SK-N-SH (cell line): ENCODE results near the gene HTR6. TPM values are rescaled to one million over a fixed set of nuclear protein-coding genes. Genes with fewer than 3 reads are reported as not detected.

Experiments used
- CTCF ChIA-PET: fragments of 300-600, 350-600 bp; formaldehyde crosslinking; extraction: SDS; loops from one replicate; lab custom pipeline; 2021; lab: Yijun Ruan, JAX
- POLR2A ChIA-PET: fragments of 350-600 bp; sonication (Branson Sonifier 250); formaldehyde crosslinking; extraction: SDS; loops from one replicate; lab custom pipeline; 2020; ENCODE audit warnings: antibody characterized with exemption, inconsistent platforms; lab: Yijun Ruan, JAX
- DNase-seq: peaks from one replicate; pipeline ENCODE4 v3.0.0; 2012
- H2AFZ ChIP-seq: fragments of 200-600 bp; sonication (generic); 2 replicates; pipeline ENCODE4 v1.8.1; 2016; ENCODE audit warnings: antibody characterized with exemption, mild to moderate bottlenecking, low read depth
- H3F3A ChIP-seq: fragments of 200-600 bp; sonication (generic); replicated peaks from 2 replicates; pipeline ENCODE3; 2016; ENCODE audit warnings: antibody characterized with exemption, mild to moderate bottlenecking; ENCODE audit not compliant: insufficient read depth
- H3K27ac ChIP-seq, 2 experiments: fragments of 200-500 bp in 1 of 2; fragments of 200-600 bp in 1 of 2; sonication (Bioruptor generic) in 1 of 2; sonication (generic), shearing (Covaris generic) in 1 of 2; 2 replicates each; pipeline versions ENCODE4 v1.5.1 to v1.6.1; 2014 to 2016; ENCODE audit warnings: low read depth in 2 of 2, inconsistent platforms in 1 of 2, low read length in 1 of 2, mild to moderate bottlenecking in 1 of 2, mixed read lengths in 1 of 2
- H3K27me3 ChIP-seq: fragments of 200-600 bp; sonication (generic), shearing (Covaris generic); 2 replicates; pipeline ENCODE4 v1.6.1; 2016; ENCODE audit warnings: mixed run types; ENCODE audit not compliant: insufficient read depth
- H3K36me3 ChIP-seq, 2 experiments: fragments of 200-500 bp in 1 of 2; fragments of 200-600 bp in 1 of 2; sonication (Bioruptor generic) in 1 of 2; sonication (generic) in 1 of 2; replicated peaks in 1 of 2; 2 replicates each; pipeline versions ENCODE3 to v1.5.1; 2014 to 2016; ENCODE audit warnings: low read length in 1 of 2, mild to moderate bottlenecking in 1 of 2; ENCODE audit not compliant: insufficient read depth in 2 of 2, control insufficient read depth in 1 of 2
- H3K4me1 ChIP-seq, 2 experiments: fragments of 200-500 bp in 1 of 2; fragments of 200-600 bp in 1 of 2; sonication (Bioruptor generic) in 1 of 2; sonication (generic), shearing (Covaris generic) in 1 of 2; 2 replicates each; pipeline versions ENCODE4 v1.5.1 to v1.6.1; 2014 to 2016; ENCODE audit warnings: low read depth in 1 of 2, low read length in 1 of 2, mixed run types in 1 of 2; ENCODE audit not compliant: insufficient read depth in 2 of 2, control insufficient read depth in 1 of 2
- H3K4me2 ChIP-seq: fragments of 200-600 bp; sonication (generic), shearing (Covaris generic); 2 replicates; pipeline ENCODE4 v1.6.1; 2017; ENCODE audit warnings: mixed run types
- H3K4me3 ChIP-seq, 2 experiments: fragments of 200-500 bp in 1 of 2; fragments of 200-600 bp in 1 of 2; sonication (Bioruptor generic) in 1 of 2; sonication (generic), shearing (Covaris generic) in 1 of 2; 2 replicates each; pipeline versions ENCODE4 v1.5.1 to v1.8.1; 2014 to 2016; ENCODE audit warnings: low read depth in 2 of 2, inconsistent platforms in 1 of 2, low read length in 1 of 2, mild to moderate bottlenecking in 1 of 2, mixed read lengths in 1 of 2, moderate library complexity in 1 of 2
- H3K79me2 ChIP-seq: fragments of 200-600 bp; sonication (generic); 2 replicates; pipeline ENCODE4 v1.8.1; 2017; ENCODE audit warnings: mild to moderate bottlenecking; ENCODE audit not compliant: insufficient read depth
- H3K9ac ChIP-seq: fragments of 200-600 bp; sonication (generic); 2 replicates; pipeline ENCODE4 v1.6.1; 2017; ENCODE audit warnings: mixed run types
- H3K9me2 ChIP-seq: fragments of 200-600 bp; sonication (generic); 2 replicates; pipeline ENCODE4 v1.6.1; 2017; ENCODE audit warnings: mixed run types
- H3K9me3 ChIP-seq: fragments of 200-600 bp; sonication (generic); 2 replicates; pipeline ENCODE4 v1.6.1; 2017; ENCODE audit warnings: mixed run types, mild to moderate bottlenecking, moderate library complexity
- H4K20me1 ChIP-seq: fragments of 200-600 bp; sonication (generic); 2 replicates; pipeline ENCODE4 v1.6.1; 2017; ENCODE audit warnings: mild to moderate bottlenecking, mixed run types; ENCODE audit not compliant: insufficient read depth
- CTCF ChIP-seq: fragments of 200-600 bp; sonication (generic); IDR thresholded peaks from 2 replicates; pipeline ENCODE4 v1.6.1; 2017; ENCODE audit warnings: antibody characterized with exemption, mild to moderate bottlenecking, moderate library complexity
- EP300 ChIP-seq, 2 experiments: IDR thresholded peaks; 2 replicates each; pipeline versions ENCODE4 v1.4.0 to v1.6.1; 2012; ENCODE audit warnings: borderline replicate concordance in 1 of 2, low read depth in 1 of 2, low read length in 1 of 2
- EZH2phosphoT487 ChIP-seq: fragments of 200-600 bp; sonication (generic); IDR thresholded peaks from 2 replicates; pipeline ENCODE4 v1.6.1; 2017; ENCODE audit warnings: low read depth, mixed run types, mild to moderate bottlenecking, antibody characterized with exemption, moderate library complexity, borderline replicate concordance
- FOXJ3 ChIP-seq: sonication (generic); formaldehyde crosslinking; IDR thresholded peaks from 2 replicates; pipeline ENCODE4 v1.5.1; 2020; ENCODE audit warnings: mild to moderate bottlenecking, missing genetic modification reagents
- FOXM1 ChIP-seq: IDR thresholded peaks from 2 replicates; pipeline ENCODE4 v1.4.0; 2012; ENCODE audit warnings: low read depth, mild to moderate bottlenecking
- GABPA ChIP-seq: IDR thresholded peaks from 2 replicates; pipeline ENCODE4 v1.4.0; 2012; ENCODE audit warnings: low read depth, mild to moderate bottlenecking
- GATA2 ChIP-seq: sonication (generic); formaldehyde crosslinking; IDR thresholded peaks from 2 replicates; pipeline ENCODE4 v1.5.0; 2020; ENCODE audit warnings: mild to moderate bottlenecking, missing genetic modification reagents
- NRF1 ChIP-seq: IDR thresholded peaks from 2 replicates; pipeline ENCODE4 v1.6.1; 2012; ENCODE audit warnings: low read depth, mild to moderate bottlenecking, low read length
- POLR2AphosphoS5 ChIP-seq: IDR thresholded peaks from 2 replicates; pipeline ENCODE4 v1.6.1; 2012; ENCODE audit warnings: low read depth, low read length
- REST ChIP-seq: IDR thresholded peaks from 2 replicates; pipeline ENCODE4 v1.6.1; 2012; ENCODE audit warnings: mild to moderate bottlenecking, low read depth, low read length, moderate library complexity
- RFX5 ChIP-seq: IDR thresholded peaks from 2 replicates; pipeline ENCODE4 v1.6.1; 2012; ENCODE audit warnings: mild to moderate bottlenecking, improper control_type of control experiment, low read length
- RXRA ChIP-seq: IDR thresholded peaks from 2 replicates; pipeline ENCODE4 v1.4.0; 2012; ENCODE audit warnings: low read depth, mild to moderate bottlenecking, borderline replicate concordance
- TAF1 ChIP-seq: IDR thresholded peaks from 2 replicates; pipeline ENCODE4 v1.6.1; 2012; ENCODE audit warnings: low read depth, mild to moderate bottlenecking, low read length, moderate library complexity, borderline replicate concordance
- TCF12 ChIP-seq: IDR thresholded peaks from 2 replicates; pipeline ENCODE4 v1.4.0; 2012
- WGBS: methylation state at CpG from one replicate; pipeline ENCODE4 v1.1.6; 2017; ENCODE audit warnings: low lambda C conversion rate; 5-methylcytosine and 5-hydroxymethylcytosine counted together
- polyA plus RNA-seq, 3 experiments: library from polyadenylated mRNA; depleted of rRNA; stranded (reverse); fragments of >200 nt; gene quantifications; 2 replicates each; pipeline ENCODE4 v1.2.3, GENCODE V29; 2012

Gene HTR6
- polyA plus RNA-seq, 1 of the 3 experiments (the other 2 are of a cell fraction), result 0.05 TPM

GRCh38 chr1:19630720-19631395 is 33.8 kb upstream of the HTR6 start:
- Histone ChIP-seq H3K36me3 (peaks cover 16 to 32% of the 10 kb centered on the region in 2 experiments), H3K27ac (no peak overlapping the region), H2AFZ (no peak overlapping the region), H3K4me1 (peaks cover 0 to 8% of the 10 kb centered on the region in 2 experiments; a peak in 1 of 4 replicates), H3K27me3 (no peaks in the 10 kb centered on the region), H4K20me1 (no peaks in the 10 kb centered on the region), H3K4me3 (no peak overlapping the region), H3K79me2 (no peaks in the 10 kb centered on the region), H3F3A (peaks cover 3% of the 10 kb centered on the region), H3K9me2 (no peaks in the 10 kb centered on the region), H3K9me3 (no peaks in the 10 kb centered on the region), H3K9ac (no peak overlapping the region), H3K4me2 (no peak overlapping the region)
- WGBS, result 92% methylated on average over 6 of the region's 6 CpGs
- no peak for DNase-seq
- ChIA-PET CTCF (interaction anchor here (1.0 to 1.4 kb wide), 3 partner anchors 23 to 33 kb away, joined by 3 to 4 read pairs (median 4); no protein-coding TSS in a partner anchor), POLR2A (interaction anchor here (0.6 to 0.7 kb wide), 2 partner anchors 149 to 713 kb away, joined by 3 read pairs; no protein-coding TSS in a partner anchor)
- no peak for TF ChIP-seq NRF1
- no peak for TF ChIP-seq FOXM1
- no peak for TF ChIP-seq EZH2phosphoT487
- no peak for TF ChIP-seq RXRA
- no peak for TF ChIP-seq GABPA
- TF ChIP-seq REST, result no peak
- TF ChIP-seq TCF12, result no peak
- TF ChIP-seq EP300 (IDR thresholded peaks at IDR 0.05; ENCODE audit: borderline replicate concordance in 1 of 2, low read depth in 1 of 2, low read length in 1 of 2), result no peak
- no peak for TF ChIP-seq GATA2 (CRISPR knock-in tag)
- TF ChIP-seq TAF1, result no peak
- TF ChIP-seq CTCF, result no peak
- no peak for TF ChIP-seq RFX5
- no peak for TF ChIP-seq POLR2AphosphoS5
- no peak for TF ChIP-seq FOXJ3 (CRISPR knock-in tag)
